ENCODE results near the gene KSR1.
"Not testable (repeated sequence)": the region's sequence is repeated elsewhere in the genome, so short reads cannot be mapped to it uniquely, and the experiment has no call there.

DNA sequence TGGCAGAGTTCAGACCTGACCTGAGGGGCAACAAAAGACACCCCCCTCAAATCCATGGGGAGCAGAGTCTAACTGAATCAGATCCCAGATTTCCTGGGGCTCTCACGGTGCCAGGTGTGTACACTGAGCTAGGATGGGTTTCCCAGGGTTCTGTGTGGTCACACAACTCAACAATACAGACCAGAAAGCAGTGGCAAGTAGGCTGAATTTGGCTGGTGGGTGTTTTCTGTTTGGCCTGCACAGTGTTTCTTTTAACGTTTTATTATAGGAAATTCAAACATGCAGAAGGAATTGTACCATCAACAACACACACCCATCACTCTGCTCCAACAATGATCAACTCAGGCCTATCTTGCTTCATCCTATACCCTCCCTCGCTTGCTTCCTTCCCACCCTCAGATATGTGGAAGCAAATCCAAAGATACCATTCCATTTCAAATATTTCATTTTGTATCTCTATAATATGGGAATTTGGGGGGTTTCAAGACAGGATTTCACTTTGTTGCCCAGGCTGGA, 179.8 kb downstream of the KSR1 start:
- TF ChIP-seq EZH2 (IDR thresholded peaks at IDR 0.05; ENCODE audit: insufficient read depth, low read length), result not testable (repeated sequence)
- TF ChIP-seq, protein P1, sequence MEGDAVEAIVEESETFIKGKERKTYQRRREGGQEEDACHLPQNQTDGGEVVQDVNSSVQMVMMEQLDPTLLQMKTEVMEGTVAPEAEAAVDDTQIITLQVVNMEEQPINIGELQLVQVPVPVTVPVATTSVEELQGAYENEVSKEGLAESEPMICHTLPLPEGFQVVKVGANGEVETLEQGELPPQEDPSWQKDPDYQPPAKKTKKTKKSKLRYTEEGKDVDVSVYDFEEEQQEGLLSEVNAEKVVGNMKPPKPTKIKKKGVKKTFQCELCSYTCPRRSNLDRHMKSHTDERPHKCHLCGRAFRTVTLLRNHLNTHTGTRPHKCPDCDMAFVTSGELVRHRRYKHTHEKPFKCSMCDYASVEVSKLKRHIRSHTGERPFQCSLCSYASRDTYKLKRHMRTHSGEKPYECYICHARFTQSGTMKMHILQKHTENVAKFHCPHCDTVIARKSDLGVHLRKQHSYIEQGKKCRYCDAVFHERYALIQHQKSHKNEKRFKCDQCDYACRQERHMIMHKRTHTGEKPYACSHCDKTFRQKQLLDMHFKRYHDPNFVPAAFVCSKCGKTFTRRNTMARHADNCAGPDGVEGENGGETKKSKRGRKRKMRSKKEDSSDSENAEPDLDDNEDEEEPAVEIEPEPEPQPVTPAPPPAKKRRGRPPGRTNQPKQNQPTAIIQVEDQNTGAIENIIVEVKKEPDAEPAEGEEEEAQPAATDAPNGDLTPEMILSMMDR (IDR thresholded peaks at IDR 0.05; ENCODE audit: insufficient read depth, low read depth, low read length), result not testable (repeated sequence)
